Measurements from ENCODE around the gene TTLL13.

GRCh38 chr15:90257776-90258175, 8.4 kb downstream of the TTLL13 start:
- TF ChIP-seq CTCF (conservative IDR thresholded peaks at IDR 0.05; ENCODE audit: low read length) (no peak), EZH2phosphoT487 (IDR thresholded peaks at IDR 0.05; ENCODE audit: borderline replicate concordance, low read depth, low read length) (no peak)

Data from OCI-LY7 (cell line).